ENCODE data around the gene KRI1.

- TF ChIP-seq, protein P1, sequence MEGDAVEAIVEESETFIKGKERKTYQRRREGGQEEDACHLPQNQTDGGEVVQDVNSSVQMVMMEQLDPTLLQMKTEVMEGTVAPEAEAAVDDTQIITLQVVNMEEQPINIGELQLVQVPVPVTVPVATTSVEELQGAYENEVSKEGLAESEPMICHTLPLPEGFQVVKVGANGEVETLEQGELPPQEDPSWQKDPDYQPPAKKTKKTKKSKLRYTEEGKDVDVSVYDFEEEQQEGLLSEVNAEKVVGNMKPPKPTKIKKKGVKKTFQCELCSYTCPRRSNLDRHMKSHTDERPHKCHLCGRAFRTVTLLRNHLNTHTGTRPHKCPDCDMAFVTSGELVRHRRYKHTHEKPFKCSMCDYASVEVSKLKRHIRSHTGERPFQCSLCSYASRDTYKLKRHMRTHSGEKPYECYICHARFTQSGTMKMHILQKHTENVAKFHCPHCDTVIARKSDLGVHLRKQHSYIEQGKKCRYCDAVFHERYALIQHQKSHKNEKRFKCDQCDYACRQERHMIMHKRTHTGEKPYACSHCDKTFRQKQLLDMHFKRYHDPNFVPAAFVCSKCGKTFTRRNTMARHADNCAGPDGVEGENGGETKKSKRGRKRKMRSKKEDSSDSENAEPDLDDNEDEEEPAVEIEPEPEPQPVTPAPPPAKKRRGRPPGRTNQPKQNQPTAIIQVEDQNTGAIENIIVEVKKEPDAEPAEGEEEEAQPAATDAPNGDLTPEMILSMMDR (IDR thresholded peaks at IDR 0.05; ENCODE audit: low read depth, low read length, missing input control), result no peak
- no peak for TF ChIP-seq ATF3 (IDR thresholded peaks at IDR 0.05)
Observed at GRCh38 chr19:10525636-10526035, 40.2 kb downstream of the KRI1 start.
